ENCODE data around the gene RBM15.

RBM15 gene

GRCh38 chr1:110360431-110360830, 21.3 kb downstream of the RBM15 start:
- DNase-seq = no peak

- no peak for DNase-seq
These were observed 22.7 kb downstream of the RBM15 start for GRCh38 chr1:110361856-110362255.

GRCh38 chr1:110364221-110364620, 25.0 kb downstream of the RBM15 start:
- DNase-seq = no peak

- DNase-seq = no peak
These were observed 31.6 kb downstream of the RBM15 start for GRCh38 chr1:110370827-110371226.

- no peak for DNase-seq
These were observed 36.3 kb downstream of the RBM15 start for GRCh38 chr1:110375490-110375889.

GRCh38 chr1:110380672-110381283, 41.6 kb downstream of the RBM15 start:
- DNase-seq = no peak

- DNase-seq = no peak
These were observed 44.2 kb downstream of the RBM15 start for GRCh38 chr1:110383251-110383990.

- DNase-seq = no peak
These were observed 45.6 kb downstream of the RBM15 start for GRCh38 chr1:110384581-110385321.

GRCh38 chr1:110385369-110385768, 46.2 kb downstream of the RBM15 start:
- no peak for DNase-seq

- no peak for DNase-seq
These were observed 48.0 kb downstream of the RBM15 start for GRCh38 chr1:110387048-110387754.

- DNase-seq = no peak
These were observed 50.9 kb downstream of the RBM15 start for GRCh38 chr1:110390096-110390495.

GRCh38 chr1:110390692-110391245, 51.6 kb downstream of the RBM15 start, which contains the start of gene SLC16A4:
TSS of gene SLC16A4 (minus strand) at chr1:110391026. CDS start at chr1:110389323, 1,703 bp downstream.
- no peak for DNase-seq

GRCh38 chr1:110393286-110393685, 54.1 kb downstream of the RBM15 start:
- no peak for DNase-seq

GRCh38 chr1:110393691-110394492, 54.7 kb downstream of the RBM15 start:
- DNase-seq = no peak

- no peak for DNase-seq
These were observed 55.3 kb downstream of the RBM15 start for GRCh38 chr1:110394493-110394820.
